HL-60 (cell line): ENCODE results near the gene CLIC4.
"Not testable (repeated sequence)": the region's sequence is repeated elsewhere in the genome, so short reads cannot be mapped to it uniquely, and the experiment has no call there.

Experiments used
- DNase-seq, 2 experiments: peaks; one replicate each; pipeline ENCODE4 v3.0.0-alpha.2; 2010 to 2020; ENCODE audit warnings: low read depth in 1 of 2, low spot score in 1 of 2
- H3K27ac ChIP-seq: fragments of 250-450 bp; sonication (Bioruptor Pico); replicated peaks from 2 replicates; pipeline ENCODE4 v1.5.1; 2020; ENCODE audit warnings: mild to moderate bottlenecking, moderate library complexity
- H3K27me3 ChIP-seq: fragments of 250-450 bp; sonication (Bioruptor Pico); 2 replicates; pipeline ENCODE4 v1.5.1; 2021; ENCODE audit warnings: mild to moderate bottlenecking, moderate library complexity; ENCODE audit not compliant: insufficient read depth, poor library complexity, severe bottlenecking
- H3K4me3 ChIP-seq: replicated peaks from 2 replicates; pipeline ENCODE4 v1.5.1; 2011; ENCODE audit warnings: mild to moderate bottlenecking, control low read depth, low read length; ENCODE audit not compliant: insufficient read depth
- CTCF ChIP-seq: IDR thresholded peaks from one replicate; pipeline ENCODE4 v1.5.1; 2011; ENCODE audit warnings: low read length, control low read depth, inconsistent platforms; ENCODE audit not compliant: insufficient read depth
- GABPA ChIP-seq: IDR thresholded peaks from 2 replicates; pipeline ENCODE4 v1.6.1; 2012; ENCODE audit warnings: low read depth
- POLR2AphosphoS5 ChIP-seq: IDR thresholded peaks from 2 replicates; pipeline ENCODE4 v1.6.1; 2012; ENCODE audit warnings: low read depth
- SPI1 ChIP-seq: IDR thresholded peaks from 2 replicates; pipeline ENCODE4 v1.6.1; 2012; ENCODE audit warnings: low read depth, mild to moderate bottlenecking, borderline replicate concordance
- TF ChIP-seq, protein P1 (sequence below): IDR thresholded peaks from 2 replicates; pipeline ENCODE4 v1.6.1; 2012; ENCODE audit warnings: low read depth; ENCODE audit not compliant: insufficient replicate concordance

The CLIC4 gene

GRCh38 chr1:24732186-24732885, 12.9 kb upstream of the CLIC4 start:
- Histone ChIP-seq H3K27me3 (no peaks in the 10 kb centered on the region), H3K27ac (peak overlapping the region; percentile 62), H3K4me3 (no peak overlapping the region)
- no peak for DNase-seq
- TF ChIP-seq SPI1, result no peak
- TF ChIP-seq, protein P1, sequence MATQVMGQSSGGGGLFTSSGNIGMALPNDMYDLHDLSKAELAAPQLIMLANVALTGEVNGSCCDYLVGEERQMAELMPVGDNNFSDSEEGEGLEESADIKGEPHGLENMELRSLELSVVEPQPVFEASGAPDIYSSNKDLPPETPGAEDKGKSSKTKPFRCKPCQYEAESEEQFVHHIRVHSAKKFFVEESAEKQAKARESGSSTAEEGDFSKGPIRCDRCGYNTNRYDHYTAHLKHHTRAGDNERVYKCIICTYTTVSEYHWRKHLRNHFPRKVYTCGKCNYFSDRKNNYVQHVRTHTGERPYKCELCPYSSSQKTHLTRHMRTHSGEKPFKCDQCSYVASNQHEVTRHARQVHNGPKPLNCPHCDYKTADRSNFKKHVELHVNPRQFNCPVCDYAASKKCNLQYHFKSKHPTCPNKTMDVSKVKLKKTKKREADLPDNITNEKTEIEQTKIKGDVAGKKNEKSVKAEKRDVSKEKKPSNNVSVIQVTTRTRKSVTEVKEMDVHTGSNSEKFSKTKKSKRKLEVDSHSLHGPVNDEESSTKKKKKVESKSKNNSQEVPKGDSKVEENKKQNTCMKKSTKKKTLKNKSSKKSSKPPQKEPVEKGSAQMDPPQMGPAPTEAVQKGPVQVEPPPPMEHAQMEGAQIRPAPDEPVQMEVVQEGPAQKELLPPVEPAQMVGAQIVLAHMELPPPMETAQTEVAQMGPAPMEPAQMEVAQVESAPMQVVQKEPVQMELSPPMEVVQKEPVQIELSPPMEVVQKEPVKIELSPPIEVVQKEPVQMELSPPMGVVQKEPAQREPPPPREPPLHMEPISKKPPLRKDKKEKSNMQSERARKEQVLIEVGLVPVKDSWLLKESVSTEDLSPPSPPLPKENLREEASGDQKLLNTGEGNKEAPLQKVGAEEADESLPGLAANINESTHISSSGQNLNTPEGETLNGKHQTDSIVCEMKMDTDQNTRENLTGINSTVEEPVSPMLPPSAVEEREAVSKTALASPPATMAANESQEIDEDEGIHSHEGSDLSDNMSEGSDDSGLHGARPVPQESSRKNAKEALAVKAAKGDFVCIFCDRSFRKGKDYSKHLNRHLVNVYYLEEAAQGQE, result no peak
- no peak for TF ChIP-seq POLR2AphosphoS5
- no peak for TF ChIP-seq CTCF
- TF ChIP-seq GABPA, result no peak

- H3K27ac ChIP-seq, result peak overlapping the region; percentile 62
- DNase-seq, result peak in 1 of 2 experiments; percentile 75
- not testable (repeated sequence) for H3K4me3 ChIP-seq, H3K27me3 ChIP-seq
These were observed 11.9 kb upstream of the CLIC4 start for GRCh38 chr1:24733342-24733741.

GRCh38 chr1:24735156-24735508, 10.1 kb upstream of the CLIC4 start:
- TF ChIP-seq, protein P1, result no peak
- TF ChIP-seq CTCF (no peak), SPI1 (no peak), GABPA (no peak), POLR2AphosphoS5 (no peak)
- DNase-seq, result no peak
- no peak overlapping the region for H3K27ac ChIP-seq
- no peak overlapping the region for H3K4me3 ChIP-seq
- no peaks in the 10 kb centered on the region for H3K27me3 ChIP-seq

GRCh38 chr1:24735509-24736375, 9.5 kb upstream of the CLIC4 start:
- H3K27me3 ChIP-seq, result no peaks in the 10 kb centered on the region
- no peak for DNase-seq
- H3K27ac ChIP-seq, result no peak overlapping the region
- TF ChIP-seq, protein P1, result no peak
- TF ChIP-seq GABPA (no peak), SPI1 (no peak), POLR2AphosphoS5 (no peak), CTCF (no peak)
- no peak overlapping the region for H3K4me3 ChIP-seq
